GM18517 (cell line): ENCODE measurements around the gene CTBS.
"Not testable (repeated sequence)": the region's sequence is repeated elsewhere in the genome, so short reads cannot be mapped to it uniquely, and the experiment has no call there.

ENCODE experiments used
- ATAC-seq: cut with Tn5 transposase; IDR thresholded peaks from one replicate; pipeline ENCODE4 v1.9.1; 2021; ENCODE audit warnings: mild to moderate bottlenecking, moderate library complexity; ENCODE audit not compliant: unreplicated experiment

CTBS gene

DNA sequence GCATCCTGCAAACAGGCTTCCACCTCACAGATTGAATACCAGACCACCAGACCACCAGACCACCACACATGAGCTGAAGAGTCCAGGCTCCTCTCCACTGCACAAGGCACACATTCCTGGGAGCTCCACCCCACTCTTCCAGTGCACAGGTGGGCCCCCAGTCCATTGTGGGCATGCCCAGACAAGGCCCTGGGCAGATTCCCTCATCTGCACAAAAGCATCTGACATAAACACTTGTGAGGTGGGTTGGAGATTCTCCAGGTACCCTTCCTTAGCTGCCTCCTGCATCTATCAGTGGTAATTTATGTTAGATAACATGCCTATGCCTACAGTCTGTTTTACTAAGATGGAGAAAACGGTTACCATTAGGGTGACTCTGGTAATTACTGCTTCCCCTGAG, 11.6 kb upstream of the CTBS start:
- ATAC-seq: no peak

DNA sequence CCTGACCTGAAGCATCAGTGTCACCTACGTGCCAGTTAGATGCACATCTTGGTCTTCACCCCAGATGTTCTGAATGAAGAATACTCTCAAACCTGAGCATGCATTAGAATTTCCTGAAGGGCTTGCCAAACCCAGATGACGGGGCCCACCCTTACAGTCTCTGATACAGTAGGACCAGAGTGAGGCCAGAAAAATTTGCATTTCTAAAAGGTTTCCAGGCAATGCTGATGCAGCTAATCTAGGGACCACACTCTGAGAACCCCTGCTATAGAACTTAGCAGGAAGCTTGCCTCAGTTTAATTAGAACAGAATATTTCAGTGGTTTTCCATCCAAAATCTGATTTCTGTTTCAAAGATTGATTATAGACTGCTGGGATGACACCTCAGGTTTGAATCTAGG, 9.9 kb upstream of the CTBS start:
- ATAC-seq: no peak

DNA sequence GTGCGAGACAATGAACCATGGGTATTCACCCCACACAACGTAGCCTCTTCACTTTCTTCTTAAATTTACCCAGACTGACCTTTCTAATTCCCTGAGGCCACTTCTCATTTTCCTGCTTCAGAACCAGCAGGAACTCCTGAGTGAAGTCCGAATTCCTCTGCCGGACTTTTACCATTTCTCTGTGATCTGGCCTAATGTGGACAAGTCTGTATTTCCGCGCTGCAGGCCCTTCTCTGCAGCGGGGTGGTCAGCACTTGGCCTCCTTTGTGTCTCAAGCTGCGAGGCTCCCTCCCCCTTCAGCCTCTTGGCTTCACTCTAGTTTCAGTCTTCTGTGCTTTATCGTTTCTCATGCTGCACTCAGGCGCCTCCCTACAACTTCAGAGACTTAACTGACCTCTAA, 9.4 kb upstream of the CTBS start:
- ATAC-seq: no peak

DNA sequence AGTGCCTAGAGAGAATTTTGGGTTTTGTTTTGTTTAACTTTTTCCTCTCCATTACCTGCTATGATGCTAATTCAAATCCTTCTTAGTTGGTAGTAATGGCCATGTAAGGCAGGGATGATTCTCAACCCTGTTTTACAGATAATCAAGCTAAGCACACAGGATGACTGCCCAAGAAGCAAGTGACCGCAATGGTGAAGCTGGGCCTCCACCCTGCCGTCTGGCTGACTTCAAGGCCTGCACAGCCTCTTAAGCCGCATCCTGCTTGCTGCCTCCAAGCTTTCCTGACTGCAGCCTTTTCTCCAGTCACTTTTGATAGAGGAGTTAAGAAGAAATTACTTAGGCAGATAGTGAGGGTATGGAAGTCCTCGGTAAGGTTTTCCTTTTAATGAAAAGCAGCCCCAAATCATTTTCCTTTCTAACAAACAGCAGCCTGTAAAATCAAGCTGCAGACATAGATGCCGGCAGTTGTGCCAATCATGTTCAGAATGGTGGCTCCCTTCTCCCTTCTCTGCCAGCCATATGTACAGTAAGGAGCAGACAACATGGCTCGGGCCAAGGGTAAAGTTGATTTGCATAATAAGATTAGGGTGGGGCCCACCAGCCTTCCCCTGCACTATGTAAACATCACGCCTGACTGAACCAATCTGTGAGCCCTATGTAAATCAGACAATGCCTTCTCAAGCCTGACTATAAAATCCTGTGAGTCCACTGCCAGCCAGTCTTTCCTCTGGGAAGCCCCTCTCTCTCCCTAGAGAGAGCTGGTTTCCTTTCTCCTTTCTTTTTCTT, 8.8 kb upstream of the CTBS start:
- ATAC-seq: no peak

DNA sequence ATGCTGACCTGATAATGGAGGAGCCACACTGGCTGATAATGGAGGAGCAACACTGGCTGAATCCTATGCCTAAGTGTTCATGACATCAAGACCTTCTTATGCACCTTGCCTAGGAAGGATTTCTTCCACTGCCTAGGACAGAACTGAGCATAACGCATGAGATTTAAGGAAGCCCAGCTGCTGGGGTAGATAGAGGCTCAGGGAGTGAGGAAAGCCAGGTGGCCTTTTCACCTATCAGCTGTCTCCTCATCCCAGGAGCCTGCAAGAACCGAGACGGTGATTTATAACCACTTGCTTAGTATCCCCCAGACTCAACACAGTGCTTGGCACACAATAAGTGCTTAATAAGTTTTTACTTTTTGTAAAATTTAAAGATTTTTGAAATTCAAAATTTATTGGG, 7.4 kb upstream of the CTBS start:
- ATAC-seq: no peak

DNA sequence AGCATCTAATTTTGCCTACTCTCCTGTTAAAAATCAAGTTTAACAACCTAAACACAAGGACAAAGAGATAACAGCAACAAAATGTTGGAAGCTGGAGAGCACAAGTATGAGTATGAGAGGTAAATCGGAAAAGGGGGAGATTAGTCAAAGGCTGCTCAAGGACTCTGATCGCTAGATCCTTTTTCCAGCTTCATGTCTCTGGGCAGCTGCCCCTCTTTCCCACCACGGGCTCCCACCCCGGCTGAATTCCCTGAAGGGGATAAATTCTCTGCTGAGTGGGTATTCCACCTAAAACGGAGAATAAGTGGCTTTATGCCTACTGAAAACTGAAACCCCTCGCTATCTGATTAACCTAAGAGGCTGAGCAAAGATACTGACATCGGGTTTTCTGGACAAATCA, 696 bp upstream of the CTBS start:
- ATAC-seq: no peak

DNA sequence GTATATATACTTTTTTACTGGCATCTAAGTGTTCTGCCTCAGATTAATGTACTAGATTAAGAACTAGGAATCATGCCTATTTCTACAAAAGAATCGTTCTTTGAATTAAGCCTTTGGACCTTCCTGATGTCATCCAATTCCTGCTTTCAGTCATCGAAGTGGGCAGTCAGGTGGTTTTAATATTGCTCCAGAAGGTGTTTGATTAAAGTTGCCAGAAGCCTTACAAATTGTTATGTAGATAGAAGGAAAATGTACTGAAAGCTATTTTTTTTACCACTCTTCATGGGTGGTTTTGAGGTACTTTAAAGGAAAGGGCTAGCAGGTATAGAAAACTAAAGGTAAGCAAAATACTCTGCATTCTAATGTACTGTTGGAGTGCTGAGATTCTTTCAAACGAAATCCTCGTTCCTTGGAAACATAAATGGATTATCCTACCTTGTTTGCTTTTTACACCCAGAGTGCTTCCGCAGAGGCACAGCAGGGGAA, 716 bp downstream of the CTBS start:
- ATAC-seq: peak; percentile 1

DNA sequence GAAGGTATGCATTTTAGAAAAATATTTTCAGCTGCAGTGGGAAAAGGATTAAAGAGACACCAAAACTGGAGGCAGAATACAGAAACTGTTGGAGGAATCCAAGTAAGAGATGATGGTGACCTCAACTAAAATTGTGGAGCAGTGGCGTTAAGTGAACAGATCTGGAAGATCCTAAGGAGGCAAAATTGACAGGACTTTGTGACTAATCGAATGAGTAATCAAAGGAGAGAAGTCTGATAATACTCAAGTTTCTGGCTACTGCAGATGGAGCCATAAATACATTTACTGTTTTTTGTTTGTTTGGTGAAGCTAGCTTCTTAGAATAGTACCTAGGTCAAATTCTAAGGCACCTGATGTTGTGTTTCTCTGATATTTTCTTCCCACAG, 3.1 kb downstream of the CTBS start:
- ATAC-seq: no peak

DNA sequence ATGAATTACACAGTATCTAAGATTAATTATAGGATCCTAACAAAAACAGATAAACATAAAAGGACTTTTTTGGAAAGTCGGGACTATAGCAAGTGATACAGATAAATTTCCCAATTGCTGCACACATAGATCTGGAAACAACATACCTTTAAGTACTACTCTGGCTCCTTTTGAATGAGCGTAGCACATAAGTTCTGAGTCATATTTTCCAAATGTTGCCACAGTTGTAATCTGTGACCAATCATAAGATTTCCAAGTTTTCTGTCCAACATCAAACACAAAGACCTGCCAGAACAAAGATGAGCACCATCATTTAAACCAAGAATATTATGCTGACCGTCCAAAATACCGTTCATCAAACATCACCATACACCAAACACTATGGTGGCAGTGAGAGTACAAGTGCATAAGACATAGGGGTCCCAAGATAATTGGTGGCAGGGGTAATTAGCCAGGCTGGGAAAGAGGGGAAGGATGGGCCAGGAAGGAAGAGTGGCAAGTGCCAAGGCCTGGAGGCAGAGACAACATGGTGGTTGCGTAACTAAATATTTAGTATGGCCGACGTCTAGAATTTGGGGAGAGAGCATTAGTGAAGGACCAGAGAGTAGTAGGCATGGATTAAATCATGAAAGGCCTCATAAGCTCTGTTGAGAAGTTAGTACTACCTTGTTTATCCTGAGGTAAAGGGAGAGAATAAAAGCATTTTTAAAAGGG, 3.6 kb downstream of the CTBS start:
- no peak for ATAC-seq

DNA sequence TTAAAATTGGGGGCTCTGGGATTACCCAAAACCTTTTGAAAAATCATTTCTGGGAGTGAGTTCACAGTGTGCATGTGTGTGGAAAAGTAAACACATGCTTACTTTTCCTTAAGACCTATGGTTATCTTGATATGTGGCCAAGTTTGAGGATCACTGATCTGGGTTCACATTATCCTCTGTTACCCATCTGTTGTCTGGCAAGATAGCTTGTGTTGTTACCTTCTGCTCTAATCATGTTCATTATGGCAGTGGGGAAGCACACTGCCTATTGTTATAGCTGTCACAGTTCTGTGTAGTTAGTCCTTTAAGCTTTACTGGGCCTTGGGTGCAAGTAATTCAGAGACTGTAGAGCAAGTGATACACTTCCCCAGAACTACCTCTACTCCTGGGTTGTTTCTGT, 5.0 kb downstream of the CTBS start:
- ATAC-seq: no peak

DNA sequence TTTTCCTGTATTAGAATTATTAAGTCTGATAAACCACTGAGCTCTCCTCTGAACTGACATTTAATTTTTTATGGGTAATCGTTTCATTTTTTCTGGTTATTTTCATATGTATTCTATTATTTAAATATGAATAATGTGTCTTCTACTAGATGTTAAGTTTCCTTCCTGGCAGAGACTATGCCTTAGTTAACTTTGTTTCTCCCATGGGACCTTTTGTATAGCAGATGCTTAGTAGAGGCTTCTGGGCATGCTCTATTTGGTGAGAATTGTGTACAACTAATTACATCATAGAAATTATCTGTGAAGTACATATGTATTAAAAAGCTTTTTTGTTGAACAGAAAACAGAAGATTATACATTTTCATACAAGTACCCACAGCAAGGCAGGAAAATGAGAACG, 23.4 kb downstream of the CTBS start:
- no peak for ATAC-seq

DNA sequence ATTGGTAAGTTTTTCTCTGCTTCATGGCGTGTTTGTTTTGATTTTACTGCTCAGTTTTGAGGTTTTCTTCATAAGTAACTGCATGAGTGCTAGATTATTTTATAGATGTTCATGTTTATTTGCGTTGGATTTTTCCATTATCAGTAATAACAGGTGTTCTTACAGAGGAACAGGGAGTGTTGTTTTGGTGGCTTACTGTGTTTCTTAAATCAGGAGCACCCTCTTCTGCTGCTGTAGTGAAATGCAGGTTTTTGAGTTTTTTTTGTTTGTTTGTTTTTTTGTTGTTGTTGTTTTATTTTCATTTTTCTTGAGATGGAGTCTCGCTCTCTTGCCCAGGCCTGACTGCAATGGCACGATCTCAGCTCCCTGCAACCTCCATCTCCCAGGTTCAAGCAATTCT, 32.6 kb downstream of the CTBS start:
- no peak for ATAC-seq

DNA sequence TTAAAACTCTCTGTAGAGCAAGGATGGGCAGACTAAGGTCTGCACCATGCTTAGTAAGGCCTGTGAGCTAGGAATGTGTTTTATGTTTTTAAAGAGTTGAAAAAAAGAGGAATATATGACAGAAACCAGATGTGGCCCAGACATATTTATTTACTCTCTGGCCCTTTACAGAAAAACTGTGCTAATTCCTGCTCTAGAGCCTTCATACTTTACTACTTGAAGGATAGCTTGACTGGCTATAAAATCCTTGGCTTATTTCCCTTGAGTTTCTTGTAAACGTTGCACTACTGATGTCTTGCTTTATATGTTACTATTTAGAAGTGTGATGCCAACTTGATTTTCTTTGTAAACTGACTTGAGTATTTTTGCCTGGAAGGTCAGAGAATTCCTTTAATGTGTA, 33.5 kb downstream of the CTBS start:
- no peak for ATAC-seq

DNA sequence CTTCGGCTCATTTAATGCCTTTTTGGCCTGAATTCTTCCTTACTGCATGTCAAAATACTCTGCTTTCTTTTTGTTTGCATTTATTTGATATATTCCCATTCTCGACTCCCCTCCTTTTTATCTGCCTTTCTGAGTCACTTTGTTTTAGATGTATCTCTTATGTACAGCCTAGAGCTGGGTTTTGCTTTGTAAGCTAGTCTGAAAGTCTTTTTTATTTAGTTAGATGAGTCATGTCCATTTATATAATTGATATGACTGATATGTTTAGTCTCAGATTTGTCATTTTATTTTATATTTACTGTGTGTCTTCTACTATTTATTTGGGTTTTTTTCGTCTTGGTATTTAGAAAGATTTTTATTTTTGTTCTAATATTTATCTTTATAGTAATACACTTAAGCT, 34.3 kb downstream of the CTBS start:
- no peak for ATAC-seq

DNA sequence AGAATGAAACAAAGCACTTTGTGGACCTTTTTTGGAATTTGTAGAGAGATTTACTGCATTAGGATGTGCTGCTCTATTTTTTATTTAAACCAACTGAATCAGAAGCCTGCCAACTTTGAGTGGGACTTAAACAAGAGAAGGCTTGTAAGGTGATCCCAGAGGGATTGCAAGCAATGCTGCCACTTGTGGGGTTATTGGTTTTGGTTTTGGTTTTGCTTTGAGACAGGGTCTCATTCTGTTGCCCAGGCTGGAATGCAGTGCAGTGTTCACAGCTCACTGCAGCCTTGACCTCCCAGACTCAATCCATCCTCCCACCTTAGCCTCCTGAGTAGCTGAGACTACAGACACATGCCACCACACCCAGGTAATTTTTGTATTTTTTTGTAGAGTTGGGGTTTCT, 35.6 kb downstream of the CTBS start:
- no peak for ATAC-seq

DNA sequence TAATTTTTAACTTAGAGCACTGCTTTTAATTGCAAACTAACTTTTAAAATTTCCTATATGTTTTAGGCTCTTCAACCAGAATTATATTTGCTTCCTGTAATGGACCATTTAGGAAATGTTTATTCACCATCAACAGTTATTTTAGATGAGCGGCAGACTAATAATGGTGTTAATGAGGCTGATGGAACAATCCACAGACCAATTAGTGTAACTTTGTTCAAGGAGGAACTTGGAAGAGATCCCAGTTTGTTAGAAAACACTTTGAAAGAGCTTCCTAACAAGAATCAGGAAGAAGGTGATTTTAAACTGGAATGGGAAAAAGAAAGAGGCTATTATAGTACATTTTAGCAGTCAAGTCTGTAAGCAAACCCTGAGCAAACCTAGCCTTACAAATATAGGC, 48.5 kb downstream of the CTBS start:
- no peak for ATAC-seq

DNA sequence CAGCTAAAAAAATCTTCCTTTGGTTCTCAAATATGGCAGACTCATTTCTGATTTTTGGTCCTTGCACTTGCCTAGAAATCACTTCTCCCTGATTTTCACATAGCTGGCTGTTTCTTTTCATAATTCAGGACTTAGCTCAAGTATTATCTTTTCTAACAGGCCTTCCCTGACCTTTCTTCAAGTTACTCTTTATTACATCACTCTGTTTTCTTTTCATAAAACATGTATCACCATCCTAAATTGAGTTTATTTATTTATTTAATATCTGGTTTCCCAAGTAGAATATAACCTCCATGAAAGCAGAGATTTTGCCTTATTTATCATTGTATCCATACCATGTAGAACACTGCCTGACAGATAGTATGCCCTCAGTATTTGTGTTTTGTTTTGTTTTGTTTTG, 49.6 kb downstream of the CTBS start:
- ATAC-seq: no peak

DNA sequence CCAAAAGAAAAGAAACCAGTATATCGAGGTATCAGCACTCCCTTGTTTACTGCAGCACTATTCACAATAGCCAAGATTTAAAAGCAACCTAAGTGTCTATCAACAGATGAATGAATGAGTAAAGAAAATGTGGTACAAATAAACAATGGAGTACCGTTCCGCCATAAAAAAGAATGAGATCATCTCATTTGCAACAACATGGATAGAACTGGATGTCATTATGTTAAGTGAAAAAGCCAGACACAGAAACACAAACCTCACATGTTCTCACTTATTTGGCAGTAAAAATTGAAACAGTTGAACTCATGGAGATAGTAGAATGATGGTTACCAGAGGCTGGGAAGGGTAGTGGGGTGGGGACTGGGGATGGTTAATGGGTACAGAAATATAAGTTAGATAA, 63.6 kb downstream of the CTBS start:
- ATAC-seq: no peak

DNA sequence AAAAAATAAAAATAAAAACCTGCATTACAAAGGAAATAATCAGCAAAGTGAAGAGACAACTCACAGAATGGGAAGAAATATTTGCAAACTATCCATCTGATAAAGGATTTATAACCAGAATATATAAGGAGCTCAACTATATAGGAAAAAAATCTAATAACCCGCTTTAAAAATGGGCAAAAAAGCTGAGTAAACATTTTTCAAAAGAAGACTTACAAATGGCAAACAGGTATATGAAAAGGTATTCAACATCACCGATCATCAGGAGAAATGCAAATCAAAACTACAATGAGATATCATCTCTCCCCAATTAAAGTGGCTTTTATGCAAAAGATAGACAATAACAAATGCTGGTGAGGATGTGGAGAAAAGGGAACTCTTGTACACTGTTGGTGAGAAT, 64.1 kb downstream of the CTBS start:
- no peak for ATAC-seq

DNA sequence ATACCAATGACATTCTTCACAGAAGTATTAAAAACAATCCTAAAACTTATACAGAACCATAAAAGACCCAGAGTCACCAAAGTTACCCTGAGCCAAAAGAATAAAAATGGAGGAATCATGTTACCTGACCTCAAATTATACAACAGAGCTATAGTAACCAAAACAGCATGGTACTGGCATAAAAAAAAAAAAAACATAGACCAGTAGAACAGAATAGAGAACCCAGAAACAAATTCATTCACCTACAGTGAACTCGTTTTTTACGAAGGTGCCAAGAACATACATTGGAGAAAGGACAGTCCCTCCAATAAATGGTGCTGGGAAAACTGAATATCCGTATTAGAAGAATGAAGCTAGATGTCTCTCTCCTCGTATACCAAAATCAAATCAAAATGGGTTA, 65.2 kb downstream of the CTBS start:
- no peak for ATAC-seq

DNA sequence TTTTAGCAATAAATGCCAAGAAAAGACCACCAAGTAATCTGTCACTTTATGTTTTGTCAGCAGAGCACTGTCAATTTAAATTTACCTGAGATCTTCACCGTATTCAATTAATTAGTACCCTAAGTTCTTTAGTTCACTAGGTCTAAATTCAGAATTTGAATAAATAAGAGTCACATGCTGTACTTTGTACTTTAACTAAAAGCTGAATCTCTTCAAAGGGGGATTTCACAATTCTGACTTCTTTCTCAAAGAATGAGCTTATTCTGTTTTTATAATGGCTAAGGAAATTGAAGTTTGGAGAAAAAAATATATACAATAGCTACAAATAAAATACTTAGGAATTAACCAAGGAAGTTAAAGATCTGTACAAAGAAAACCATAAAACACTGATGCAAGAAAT, 65.7 kb downstream of the CTBS start:
- ATAC-seq: no peak

DNA sequence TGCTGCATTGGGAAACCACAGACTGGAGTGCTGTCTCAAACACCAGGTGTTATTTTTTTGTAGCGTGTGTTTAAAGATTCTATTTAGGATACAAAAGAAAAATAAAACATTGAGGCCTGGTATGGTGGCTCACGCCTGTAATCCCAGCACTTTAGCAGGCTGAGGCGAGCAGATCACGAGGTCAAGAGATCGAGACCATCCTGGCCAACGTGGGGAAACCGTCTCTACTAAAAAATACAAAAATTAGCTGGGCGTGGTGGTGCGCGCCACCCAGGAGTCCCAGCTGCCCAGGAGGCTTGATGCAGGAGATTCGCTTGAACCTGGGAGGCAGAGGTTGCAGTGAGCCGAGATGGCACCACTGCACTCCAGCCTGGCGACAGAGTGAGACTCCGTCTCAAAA, 66.4 kb downstream of the CTBS start:
- ATAC-seq: not testable (repeated sequence)
